Smooth muscle cell of the umbilical artery (primary cell): ENCODE results near the gene GJC1. TPM values are rescaled to one million over a fixed set of nuclear protein-coding genes. Genes with fewer than 3 reads are reported as not detected.

Source experiments
- total RNA-seq: library from RNA; depleted of rRNA; stranded (reverse); fragments of >200 nt; gene quantifications from 2 replicates; pipeline ENCODE4 v1.2.3, GENCODE V29; 2014

GJC1 gene
- total RNA-seq = 13.1 and 43.7 TPM in 2 replicates

GRCh38 chr17:44829523-44830358 lies at the start of gene GJC1:
TSS of gene GJC1 (minus strand) at chr17:44830287. CDS start at chr17:44805817, 24,470 bp downstream.

GRCh38 chr17:44847586-44847985 lies 17.5 kb upstream of the GJC1 start, which contains the start of gene HIGD1B:
TSS of gene HIGD1B (plus strand) at chr17:44847883. CDS start at chr17:44848153, 270 bp downstream.

GRCh38 chr17:44758414-44759085 lies 71.5 kb downstream of the GJC1 start, which contains the start of gene ADAM11:
TSS of gene ADAM11 (plus strand) at chr17:44758988. CDS start at chr17:44759200, 212 bp downstream.

Other genes with a start within 250 kb of the GJC1 start
- under 0.01 and 0.05 TPM in 2 replicates for gene MEIOC, start 173.8 kb downstream of the GJC1 start, total RNA-seq
- 37.4 and 37.9 TPM in 2 replicates for gene CCDC43, start 140.5 kb downstream of the GJC1 start, total RNA-seq
- gene DBF4B, start 121.6 kb downstream of the GJC1 start, total RNA-seq = 3.0 and 4.8 TPM in 2 replicates
- 0.30 and 0.69 TPM in 2 replicates for gene ADAM11, start 71.3 kb downstream of the GJC1 start, total RNA-seq
- gene HIGD1B, start 17.6 kb upstream of the GJC1 start, total RNA-seq = not detected in 2 replicates
- gene EFTUD2, start 69.2 kb upstream of the GJC1 start, total RNA-seq = 92.1 and 207 TPM in 2 replicates
- 1.5 and 2.0 TPM in 2 replicates for gene GFAP, start 85.2 kb upstream of the GJC1 start, total RNA-seq
- 0.30 and 3.2 TPM in 2 replicates for gene KIF18B, start 117.5 kb upstream of the GJC1 start, total RNA-seq
- 0.30 TPM in 1 of 2 replicates, not detected in the other for gene C1QL1, start 138.0 kb upstream of the GJC1 start, total RNA-seq
- 36.5 and 60.8 TPM in 2 replicates for gene DCAKD, start 221.3 kb upstream of the GJC1 start, total RNA-seq
- gene NMT1, start 231.0 kb upstream of the GJC1 start, total RNA-seq = 71.6 and 108 TPM in 2 replicates